ENCODE data around the gene CDK14. TPM values are rescaled to one million over a fixed set of nuclear protein-coding genes. Genes with fewer than 3 reads are reported as not detected.

The CDK14 gene
- total RNA-seq, 4 donors from 2014 or later: 3.5 to 5.1 (median 3.9) TPM

- TF ChIP-seq POLR2A (IDR thresholded peaks at IDR 0.05): no peak
- H3K36me3 ChIP-seq: no peaks in the 10 kb centered on the region
- 74% methylated on average over 6 of the region's 6 CpGs for WGBS
Observed at GRCh38 chr7:91206361-91206960, 610.3 kb downstream of the CDK14 start.

GRCh38 chr7:91212582-91212981 is 616.5 kb downstream of the CDK14 start:
- H3K4me1 ChIP-seq: no peaks in the 10 kb centered on the region
- TF ChIP-seq POLR2A (IDR thresholded peaks at IDR 0.05) (no peak), EP300 (IDR thresholded peaks at IDR 0.05) (no peak), CTCF (IDR thresholded peaks at IDR 0.05) (no peak), POLR2AphosphoS5 (IDR thresholded peaks at IDR 0.05) (no peak)
- no peaks in the 10 kb centered on the region for H3K27me3 ChIP-seq
- H3K27ac ChIP-seq: no peak overlapping the region
- no peak overlapping the region for H3K4me3 ChIP-seq
- 83% methylated on average over 7 of the region's 7 CpGs for WGBS
- DNase-seq (ENCODE audit: low spot score in 2 of 2): no peak
- no peaks in the 10 kb centered on the region for H3K36me3 ChIP-seq
- no peaks in the 10 kb centered on the region for H3K9me3 ChIP-seq

More at GRCh38 chr7:91206361-91206960, 610.3 kb downstream of the CDK14 start:
- H3K4me1 ChIP-seq: no peaks in the 10 kb centered on the region
- no peak for DNase-seq (ENCODE audit: low spot score in 2 of 2)
- no peaks in the 10 kb centered on the region for H3K27me3 ChIP-seq
- H3K9me3 ChIP-seq: no peaks in the 10 kb centered on the region
- no peak overlapping the region for H3K4me3 ChIP-seq
- H3K27ac ChIP-seq: no peak overlapping the region

- Histone ChIP-seq H3K27me3 (no peaks in the 10 kb centered on the region), H3K9me3 (no peaks in the 10 kb centered on the region), H3K36me3 (no peaks in the 10 kb centered on the region), H3K27ac (no peak overlapping the region), H3K4me3 (no peak overlapping the region), H3K4me1 (no peaks in the 10 kb centered on the region)
- WGBS: 62% methylated on average over 2 of the region's 2 CpGs
- TF ChIP-seq POLR2A (IDR thresholded peaks at IDR 0.05): no peak
- no peak for TF ChIP-seq EP300 (IDR thresholded peaks at IDR 0.05)
- no peak for TF ChIP-seq CTCF (IDR thresholded peaks at IDR 0.05)
- no peak for TF ChIP-seq POLR2AphosphoS5 (IDR thresholded peaks at IDR 0.05)
- no peak for DNase-seq (ENCODE audit: low spot score in 2 of 2)
Observed at GRCh38 chr7:91226411-91226810, 630.3 kb downstream of the CDK14 start.

DNA sequence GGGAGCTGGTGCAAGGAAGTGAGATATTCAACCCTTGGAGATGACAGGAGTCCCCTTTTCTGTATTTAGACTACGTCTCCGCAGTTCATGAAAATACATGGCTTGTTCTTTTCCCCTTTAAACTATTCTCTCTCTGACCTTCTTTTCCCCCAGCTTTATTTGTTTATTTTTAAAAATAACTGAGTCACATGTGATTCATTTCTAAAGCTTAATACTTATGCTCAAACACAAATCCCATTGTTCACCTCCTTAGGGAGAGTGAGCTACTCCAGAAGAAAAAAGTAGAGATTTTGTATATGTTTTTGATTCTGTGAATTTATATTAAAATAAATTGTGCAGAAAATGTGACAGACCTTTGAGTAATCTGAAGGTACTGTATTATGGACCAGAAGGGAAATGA is 632.2 kb downstream of the CDK14 start:
- H3K27ac ChIP-seq: peak overlapping the region; percentile 0
- H3K27me3 ChIP-seq: no peaks in the 10 kb centered on the region
- H3K36me3 ChIP-seq: no peaks in the 10 kb centered on the region
- H3K4me3 ChIP-seq: no peak overlapping the region
- no peak for DNase-seq (ENCODE audit: low spot score in 2 of 2)
- 80% methylated on average over 2 of the region's 2 CpGs for WGBS
- no peaks in the 10 kb centered on the region for H3K9me3 ChIP-seq
- TF ChIP-seq EP300 (IDR thresholded peaks at IDR 0.05) (no peak), POLR2A (IDR thresholded peaks at IDR 0.05) (no peak), CTCF (IDR thresholded peaks at IDR 0.05) (no peak), POLR2AphosphoS5 (IDR thresholded peaks at IDR 0.05) (no peak)
- H3K4me1 ChIP-seq: no peaks in the 10 kb centered on the region

GRCh38 chr7:91228927-91229558 is 632.9 kb downstream of the CDK14 start:
- Histone ChIP-seq H3K27me3 (no peaks in the 10 kb centered on the region), H3K4me1 (no peaks in the 10 kb centered on the region), H3K27ac (no peak overlapping the region), H3K36me3 (no peaks in the 10 kb centered on the region), H3K9me3 (no peaks in the 10 kb centered on the region), H3K4me3 (no peak overlapping the region)
- no peak for DNase-seq (ENCODE audit: low spot score in 2 of 2)
- TF ChIP-seq EP300 (IDR thresholded peaks at IDR 0.05) (no peak), POLR2AphosphoS5 (IDR thresholded peaks at IDR 0.05) (no peak), POLR2A (IDR thresholded peaks at IDR 0.05) (no peak), CTCF (IDR thresholded peaks at IDR 0.05) (no peak)
- 74% methylated on average over 2 of the region's 2 CpGs for WGBS
